SK-N-SH (cell line): Measurements from ENCODE around the gene GRB2. TPM values are rescaled to one million over a fixed set of nuclear protein-coding genes. Genes with fewer than 3 reads are reported as not detected.
"Not testable (repeated sequence)": the region's sequence is repeated elsewhere in the genome, so short reads cannot be mapped to it uniquely, and the experiment has no call there.

Source experiments
- CTCF ChIA-PET: fragments of 300-600, 350-600 bp; formaldehyde crosslinking; extraction: SDS; loops from one replicate; lab custom pipeline; 2021; lab: Yijun Ruan, JAX
- POLR2A ChIA-PET: fragments of 350-600 bp; sonication (Branson Sonifier 250); formaldehyde crosslinking; extraction: SDS; loops from one replicate; lab custom pipeline; 2020; ENCODE audit warnings: antibody characterized with exemption, inconsistent platforms; lab: Yijun Ruan, JAX
- DNase-seq: peaks from one replicate; pipeline ENCODE4 v3.0.0; 2012
- H2AFZ ChIP-seq: fragments of 200-600 bp; sonication (generic); 2 replicates; pipeline ENCODE4 v1.8.1; 2016; ENCODE audit warnings: antibody characterized with exemption, mild to moderate bottlenecking, low read depth
- H3F3A ChIP-seq: fragments of 200-600 bp; sonication (generic); replicated peaks from 2 replicates; pipeline ENCODE3; 2016; ENCODE audit warnings: antibody characterized with exemption, mild to moderate bottlenecking; ENCODE audit not compliant: insufficient read depth
- H3K27ac ChIP-seq, 2 experiments: fragments of 200-500 bp in 1 of 2; fragments of 200-600 bp in 1 of 2; sonication (Bioruptor generic) in 1 of 2; sonication (generic), shearing (Covaris generic) in 1 of 2; 2 replicates each; pipeline versions ENCODE4 v1.5.1 to v1.6.1; 2014 to 2016; ENCODE audit warnings: low read depth in 2 of 2, inconsistent platforms in 1 of 2, low read length in 1 of 2, mild to moderate bottlenecking in 1 of 2, mixed read lengths in 1 of 2
- H3K27me3 ChIP-seq: fragments of 200-600 bp; sonication (generic), shearing (Covaris generic); 2 replicates; pipeline ENCODE4 v1.6.1; 2016; ENCODE audit warnings: mixed run types; ENCODE audit not compliant: insufficient read depth
- H3K36me3 ChIP-seq, 2 experiments: fragments of 200-500 bp in 1 of 2; fragments of 200-600 bp in 1 of 2; sonication (Bioruptor generic) in 1 of 2; sonication (generic) in 1 of 2; replicated peaks in 1 of 2; 2 replicates each; pipeline versions ENCODE3 to v1.5.1; 2014 to 2016; ENCODE audit warnings: low read length in 1 of 2, mild to moderate bottlenecking in 1 of 2; ENCODE audit not compliant: insufficient read depth in 2 of 2, control insufficient read depth in 1 of 2
- H3K4me1 ChIP-seq, 2 experiments: fragments of 200-500 bp in 1 of 2; fragments of 200-600 bp in 1 of 2; sonication (Bioruptor generic) in 1 of 2; sonication (generic), shearing (Covaris generic) in 1 of 2; 2 replicates each; pipeline versions ENCODE4 v1.5.1 to v1.6.1; 2014 to 2016; ENCODE audit warnings: low read depth in 1 of 2, low read length in 1 of 2, mixed run types in 1 of 2; ENCODE audit not compliant: insufficient read depth in 2 of 2, control insufficient read depth in 1 of 2
- H3K4me2 ChIP-seq: fragments of 200-600 bp; sonication (generic), shearing (Covaris generic); 2 replicates; pipeline ENCODE4 v1.6.1; 2017; ENCODE audit warnings: mixed run types
- H3K4me3 ChIP-seq, 2 experiments: fragments of 200-500 bp in 1 of 2; fragments of 200-600 bp in 1 of 2; sonication (Bioruptor generic) in 1 of 2; sonication (generic), shearing (Covaris generic) in 1 of 2; 2 replicates each; pipeline versions ENCODE4 v1.5.1 to v1.8.1; 2014 to 2016; ENCODE audit warnings: low read depth in 2 of 2, inconsistent platforms in 1 of 2, low read length in 1 of 2, mild to moderate bottlenecking in 1 of 2, mixed read lengths in 1 of 2, moderate library complexity in 1 of 2
- H3K79me2 ChIP-seq: fragments of 200-600 bp; sonication (generic); 2 replicates; pipeline ENCODE4 v1.8.1; 2017; ENCODE audit warnings: mild to moderate bottlenecking; ENCODE audit not compliant: insufficient read depth
- H3K9ac ChIP-seq: fragments of 200-600 bp; sonication (generic); 2 replicates; pipeline ENCODE4 v1.6.1; 2017; ENCODE audit warnings: mixed run types
- H3K9me2 ChIP-seq: fragments of 200-600 bp; sonication (generic); 2 replicates; pipeline ENCODE4 v1.6.1; 2017; ENCODE audit warnings: mixed run types
- H3K9me3 ChIP-seq: fragments of 200-600 bp; sonication (generic); 2 replicates; pipeline ENCODE4 v1.6.1; 2017; ENCODE audit warnings: mixed run types, mild to moderate bottlenecking, moderate library complexity
- H4K20me1 ChIP-seq: fragments of 200-600 bp; sonication (generic); 2 replicates; pipeline ENCODE4 v1.6.1; 2017; ENCODE audit warnings: mild to moderate bottlenecking, mixed run types; ENCODE audit not compliant: insufficient read depth
- CTCF ChIP-seq: fragments of 200-600 bp; sonication (generic); IDR thresholded peaks from 2 replicates; pipeline ENCODE4 v1.6.1; 2017; ENCODE audit warnings: antibody characterized with exemption, mild to moderate bottlenecking, moderate library complexity
- EZH2phosphoT487 ChIP-seq: fragments of 200-600 bp; sonication (generic); IDR thresholded peaks from 2 replicates; pipeline ENCODE4 v1.6.1; 2017; ENCODE audit warnings: low read depth, mixed run types, mild to moderate bottlenecking, antibody characterized with exemption, moderate library complexity, borderline replicate concordance
- FOSL2 ChIP-seq: IDR thresholded peaks from 2 replicates; pipeline ENCODE4 v1.4.0; 2012; ENCODE audit warnings: low read depth, mild to moderate bottlenecking, moderate library complexity, borderline replicate concordance
- FOXJ3 ChIP-seq: sonication (generic); formaldehyde crosslinking; IDR thresholded peaks from 2 replicates; pipeline ENCODE4 v1.5.1; 2020; ENCODE audit warnings: mild to moderate bottlenecking, missing genetic modification reagents
- GABPA ChIP-seq: IDR thresholded peaks from 2 replicates; pipeline ENCODE4 v1.4.0; 2012; ENCODE audit warnings: low read depth, mild to moderate bottlenecking
- JUND ChIP-seq: IDR thresholded peaks from 2 replicates; pipeline ENCODE4 v1.4.0; 2012
- MAX ChIP-seq: IDR thresholded peaks from 2 replicates; pipeline ENCODE4 v1.4.0; 2012; ENCODE audit warnings: low read depth
- MXI1 ChIP-seq: IDR thresholded peaks from 2 replicates; pipeline ENCODE4 v1.6.1; 2012; ENCODE audit warnings: mild to moderate bottlenecking, low read depth, low read length, improper control_type of control experiment
- NFIC ChIP-seq: IDR thresholded peaks from 2 replicates; pipeline ENCODE4 v1.4.0; 2012; ENCODE audit warnings: borderline replicate concordance
- NRF1 ChIP-seq: IDR thresholded peaks from 2 replicates; pipeline ENCODE4 v1.6.1; 2012; ENCODE audit warnings: low read depth, mild to moderate bottlenecking, low read length
- PBX3 ChIP-seq: IDR thresholded peaks from 2 replicates; pipeline ENCODE4; 2012
- POLR2AphosphoS5 ChIP-seq: IDR thresholded peaks from 2 replicates; pipeline ENCODE4 v1.6.1; 2012; ENCODE audit warnings: low read depth, low read length
- RAD21 ChIP-seq: IDR thresholded peaks from 2 replicates; pipeline ENCODE4 v1.6.1; 2012; ENCODE audit warnings: mild to moderate bottlenecking, low read length
- RCOR1 ChIP-seq: fragments of 150-350 bp; IDR thresholded peaks from 2 replicates; pipeline ENCODE4 v1.6.1; 2017; ENCODE audit warnings: antibody characterized with exemption, low read length
- RFX5 ChIP-seq: IDR thresholded peaks from 2 replicates; pipeline ENCODE4 v1.6.1; 2012; ENCODE audit warnings: mild to moderate bottlenecking, improper control_type of control experiment, low read length
- RXRA ChIP-seq: IDR thresholded peaks from 2 replicates; pipeline ENCODE4 v1.4.0; 2012; ENCODE audit warnings: low read depth, mild to moderate bottlenecking, borderline replicate concordance
- SIN3A ChIP-seq: IDR thresholded peaks from 2 replicates; pipeline ENCODE4 v1.6.1; 2012; ENCODE audit warnings: low read depth, mild to moderate bottlenecking, low read length, moderate library complexity, borderline replicate concordance
- SMC3 ChIP-seq: IDR thresholded peaks from 2 replicates; pipeline ENCODE4 v1.6.1; 2012; ENCODE audit warnings: low read depth, low read length, improper control_type of control experiment
- TCF12 ChIP-seq: IDR thresholded peaks from 2 replicates; pipeline ENCODE4 v1.4.0; 2012
- USF2 ChIP-seq: fragments of 150-350 bp; IDR thresholded peaks from 2 replicates; pipeline ENCODE4 v1.6.1; 2017; ENCODE audit warnings: antibody characterized with exemption, low read length, low read depth, borderline replicate concordance
- YY1 ChIP-seq: IDR thresholded peaks from 2 replicates; pipeline ENCODE4 v1.4.0; 2012; ENCODE audit warnings: low read depth, mild to moderate bottlenecking
- WGBS: methylation state at CpG from one replicate; pipeline ENCODE4 v1.1.6; 2017; ENCODE audit warnings: low lambda C conversion rate; 5-methylcytosine and 5-hydroxymethylcytosine counted together
- polyA plus RNA-seq, 3 experiments: library from polyadenylated mRNA; depleted of rRNA; stranded (reverse); fragments of >200 nt; gene quantifications; 2 replicates each; pipeline ENCODE4 v1.2.3, GENCODE V29; 2012

The GRB2 gene
- polyA plus RNA-seq, 1 of the 3 experiments (the other 2 are of a cell fraction), result 89.6 TPM

- H3K27me3 ChIP-seq, H3K9ac ChIP-seq, DNase-seq, H3K9me3 ChIP-seq, H3K9me2 ChIP-seq, H3K4me2 ChIP-seq, H3K79me2 ChIP-seq, H3K4me1 ChIP-seq, H2AFZ ChIP-seq, H3K4me3 ChIP-seq, H3K27ac ChIP-seq, H3K36me3 ChIP-seq, POLR2A ChIA-PET, H4K20me1 ChIP-seq: not testable (repeated sequence)
- CTCF ChIA-PET, result interaction anchor here (0.8 to 7.3 kb wide), 3 partner anchors 20 to 30 kb away, joined by 3 to 83 read pairs (median 8); partner anchors contain the start of gene MIF4GD
- peaks cover 18% of the 10 kb centered on the region for H3F3A ChIP-seq
- WGBS, result 87% methylated on average over 16 of the region's 16 CpGs
Observed at GRCh38 chr17:75292810-75293448, 112.5 kb downstream of the GRB2 start.

- peaks cover 4% of the 10 kb centered on the region for H3F3A ChIP-seq
- no peaks in the 10 kb centered on the region for H3K79me2 ChIP-seq
- ChIA-PET POLR2A (interaction anchor here (0.8 to 2.8 kb wide), 7 partner anchors 16 to 116 kb away, joined by 3 to 36 read pairs (median 10); partner anchors contain the start of genes GGA3, GRB2, MIF4GD and MRPS7), CTCF (interaction anchor here (0.8 to 7.3 kb wide), 19 partner anchors 8 to 460 kb away, joined by 3 to 83 read pairs (median 6); partner anchors contain the start of genes GGA3, GRB2, MIF4GD and MRPS7)
- H3K27me3 ChIP-seq, result no peaks in the 10 kb centered on the region
- H3K27ac ChIP-seq, result peak overlapping the region; percentile 73 to 80
- WGBS, result 13% methylated on average over 26 of the region's 26 CpGs
- H3K9me3 ChIP-seq, result no peaks in the 10 kb centered on the region
- no peak for DNase-seq
- H3K9ac ChIP-seq, result peak overlapping the region; percentile 77
- H3K4me3 ChIP-seq, result peak overlapping the region; percentile 68 to 80
- H4K20me1 ChIP-seq, result no peaks in the 10 kb centered on the region
- H2AFZ ChIP-seq, result peak overlapping the region; percentile 96
- H3K9me2 ChIP-seq, result no peaks in the 10 kb centered on the region
- peak overlapping the region; percentile 87 for H3K4me2 ChIP-seq
- peaks cover 0 to 4% of the 10 kb centered on the region in 2 experiments for H3K36me3 ChIP-seq
- no peak for TF ChIP-seq FOXJ3 (CRISPR knock-in tag)
- peak; percentile 19 for TF ChIP-seq CTCF
- TF ChIP-seq GABPA, result no peak
- TF ChIP-seq PBX3, result no peak
- no peak; the same call in 1 of the 2 replicates for TF ChIP-seq JUND
- 0 out of 2 replicates have a peak, but pooled peaks have one; percentile 29 for TF ChIP-seq MXI1
- no peak for TF ChIP-seq TCF12
- TF ChIP-seq POLR2AphosphoS5, result no peak
- TF ChIP-seq RFX5, result no peak
- no peak for TF ChIP-seq RXRA
- no peak for TF ChIP-seq YY1
- no peak for TF ChIP-seq USF2
- TF ChIP-seq MAX, result peak; percentile 37; the same call in 1 of the 2 replicates
- TF ChIP-seq SIN3A, result no peak
- no peak for TF ChIP-seq RCOR1
- no peak for TF ChIP-seq EZH2phosphoT487
- TF ChIP-seq FOSL2, result peak; percentile 64; the same call in 1 of the 2 replicates
- TF ChIP-seq RAD21, result peak; percentile 28; the same call in 1 of the 2 replicates
- TF ChIP-seq NFIC, result no peak
- TF ChIP-seq NRF1, result no peak
- TF ChIP-seq SMC3, result peak; percentile 6; the same call in 1 of the 2 replicates
- H3K4me1 ChIP-seq, result peaks cover 4 to 5% of the 10 kb centered on the region in 2 experiments; a peak in 2 of 4 replicates
Observed at GRCh38 chr17:75289832-75290337, 115.6 kb downstream of the GRB2 start.
